ENCODE measurements around the gene PPP1R3G.

DNA sequence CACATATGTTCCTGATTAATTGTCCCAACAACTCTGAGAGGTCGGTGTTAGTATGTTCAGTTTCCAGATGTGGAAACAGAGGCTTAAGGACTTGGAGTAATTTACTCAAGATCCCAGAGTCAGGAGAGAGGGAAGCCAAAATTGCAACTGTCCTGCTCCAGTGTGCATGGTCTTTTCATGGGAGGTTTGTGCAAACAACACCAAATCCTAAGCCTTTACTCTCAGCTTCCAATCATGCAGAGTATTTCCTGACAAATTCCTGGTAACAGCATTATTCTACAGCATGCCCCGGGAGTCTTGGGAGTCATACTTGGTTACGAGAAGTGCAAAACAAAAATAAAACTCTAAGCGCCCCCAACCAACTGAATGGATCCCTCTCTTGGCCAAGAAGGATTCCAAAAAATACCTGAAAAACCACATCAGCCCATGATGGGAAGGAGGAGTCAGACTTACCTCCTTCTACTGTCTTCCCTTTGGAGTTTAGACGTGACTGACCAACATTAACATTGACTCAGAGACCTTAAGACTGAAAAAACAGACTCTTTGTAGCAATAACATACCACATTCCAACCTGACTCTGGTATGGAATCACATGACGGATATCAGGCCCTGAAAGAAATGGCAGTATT lies 30.8 kb upstream of the PPP1R3G start:
- TF ChIP-seq CTCF (IDR thresholded peaks at IDR 0.05) = no peak
- TF ChIP-seq EZH2 (IDR thresholded peaks at IDR 0.05; ENCODE audit: borderline replicate concordance, insufficient read depth, low read depth, low read length, poor library complexity, severe bottlenecking) = no peak
